Stomach (tissue), 9 donors: Measurements from ENCODE around the gene PET100. TPM values are rescaled to one million over a fixed set of nuclear protein-coding genes. Genes with fewer than 3 reads are reported as not detected.
A peak's percentile ranks its signal among the peaks of the same experiment; 100 is the strongest.

ENCODE experiments used
- DNase-seq, 2 donors: peaks; one replicate each; pipeline versions ENCODE4 v3.0.0 to v3.0.0-alpha.2; 2013 to 2019
- H3K27ac ChIP-seq, 5 donors: fragments of 200-600 bp in 4 of 5; sonication (generic) in 4 of 5; one replicate each; pipeline ENCODE4 v1.5.1; 2013 to 2019; ENCODE audit warnings: mild to moderate bottlenecking in 1 of 5, moderate library complexity in 1 of 5
- H3K27me3 ChIP-seq, 3 donors: fragments of 200-600 bp; sonication (generic); one replicate each; pipeline ENCODE4 v1.5.1; 2017 to 2019; ENCODE audit warnings: mixed run types in 1 of 3
- H3K36me3 ChIP-seq, 4 donors: fragments of 200-600 bp; sonication (generic); 1 replicate in 3 of 4; 2 replicates in 1 of 4; pipeline ENCODE4 v1.5.1; 2016 to 2019
- H3K4me1 ChIP-seq, 4 donors: fragments of 200-600 bp; sonication (generic); one replicate each; pipeline ENCODE4 v1.5.1; 2016 to 2019
- H3K4me3 ChIP-seq, 4 donors: fragments of 200-600 bp; sonication (generic) in 3 of 4; one replicate each; pipeline ENCODE4 v1.5.1; 2016 to 2019; ENCODE audit warnings: mild to moderate bottlenecking in 1 of 4
- H3K9me3 ChIP-seq, 4 donors: fragments of 200-600 bp; sonication (generic); one replicate each; pipeline ENCODE4 v1.5.1; 2016 to 2019
- EP300 ChIP-seq: sonication (generic); formaldehyde crosslinking; IDR thresholded peaks from one replicate; pipeline ENCODE4 v1.6.1; 2017; ENCODE audit warnings: antibody characterized with exemption
- POLR2A ChIP-seq, 4 donors: fragments of 450-650 bp; IDR thresholded peaks; one replicate each; pipeline ENCODE4 v1.6.1; 2016; ENCODE audit warnings: antibody characterized with exemption in 4 of 4, control low read depth in 2 of 4, mild to moderate bottlenecking in 1 of 4, moderate library complexity in 1 of 4
- POLR2AphosphoS5 ChIP-seq, 3 donors: sonication (generic); formaldehyde crosslinking; IDR thresholded peaks; one replicate each; pipeline ENCODE4 v1.6.1; 2016; ENCODE audit warnings: antibody characterized with exemption in 3 of 3
- WGBS, 5 donors: extraction: QIAGEN DNeasy Blood & Tissue Kit in 3 of 5; methylation state at CpG; one replicate each; pipeline versions ENCODE4 v1.1.5 to v1.1.7; 2013 to 2018; 5-methylcytosine and 5-hydroxymethylcytosine counted together
- intact Hi-C: fragments of 100-400 bp; cut with DNase I; formaldehyde crosslinking; loops from one replicate; pipeline ENCODE4 v1.15.1; 2023; ENCODE audit warnings: low total_unique reads
- polyA plus RNA-seq, 3 donors: library from polyadenylated mRNA; stranded (reverse); fragments of 200-250 nt; gene quantifications; one replicate each; pipeline ENCODE4 v1.2.3, GENCODE V29; 2013
- total RNA-seq, 5 donors: library from RNA; depleted of rRNA; stranded (reverse); fragments of >200 nt; gene quantifications; one replicate each; pipeline versions ENCODE4 v1.1.0 to v1.2.3, GENCODE V29; 2014 to 2016
- TF ChIP-seq, protein P1 (sequence below), 7 experiments: fragments of 450-650 bp in 4 of 7; fragments of 200-600 bp in 3 of 7; sonication (generic) in 3 of 7; IDR thresholded peaks; one replicate each; pipeline ENCODE4 v1.5.1; 2016 to 2019; ENCODE audit warnings: antibody characterized with exemption in 7 of 7, control low read depth in 2 of 7, mild to moderate bottlenecking in 1 of 7
- donor health status: healthy with polysubstance abuse.
- donor health status: Bipolar disorder and iron deficiency.
- donor health status: healthy.

PET100 gene
- total and polyA plus RNA-seq, 8 donors = 0.89 to 197 (median 28.1) TPM

- DNase-seq = no peak
- H3K4me1 ChIP-seq = peaks cover 0 to 24% (median 14%) of the 10 kb centered on the region in 4 donors
- no peak overlapping the region for H3K4me3 ChIP-seq
- H3K27ac ChIP-seq = peak overlapping the region in 2 of 5 donors; percentile 35 to 72
- WGBS, 5 donors = 60 to 82% (median 75%) methylated on average over 8 of the region's 8 CpGs
- peaks cover 0 to 23% (median 0%) of the 10 kb centered on the region in 3 donors for H3K27me3 ChIP-seq
- TF ChIP-seq POLR2AphosphoS5 (IDR thresholded peaks at IDR 0.05) (no peak), POLR2A (IDR thresholded peaks at IDR 0.05) (no peak), EP300 (no peak)
- TF ChIP-seq, protein P1, sequence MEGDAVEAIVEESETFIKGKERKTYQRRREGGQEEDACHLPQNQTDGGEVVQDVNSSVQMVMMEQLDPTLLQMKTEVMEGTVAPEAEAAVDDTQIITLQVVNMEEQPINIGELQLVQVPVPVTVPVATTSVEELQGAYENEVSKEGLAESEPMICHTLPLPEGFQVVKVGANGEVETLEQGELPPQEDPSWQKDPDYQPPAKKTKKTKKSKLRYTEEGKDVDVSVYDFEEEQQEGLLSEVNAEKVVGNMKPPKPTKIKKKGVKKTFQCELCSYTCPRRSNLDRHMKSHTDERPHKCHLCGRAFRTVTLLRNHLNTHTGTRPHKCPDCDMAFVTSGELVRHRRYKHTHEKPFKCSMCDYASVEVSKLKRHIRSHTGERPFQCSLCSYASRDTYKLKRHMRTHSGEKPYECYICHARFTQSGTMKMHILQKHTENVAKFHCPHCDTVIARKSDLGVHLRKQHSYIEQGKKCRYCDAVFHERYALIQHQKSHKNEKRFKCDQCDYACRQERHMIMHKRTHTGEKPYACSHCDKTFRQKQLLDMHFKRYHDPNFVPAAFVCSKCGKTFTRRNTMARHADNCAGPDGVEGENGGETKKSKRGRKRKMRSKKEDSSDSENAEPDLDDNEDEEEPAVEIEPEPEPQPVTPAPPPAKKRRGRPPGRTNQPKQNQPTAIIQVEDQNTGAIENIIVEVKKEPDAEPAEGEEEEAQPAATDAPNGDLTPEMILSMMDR (IDR thresholded peaks at IDR 0.05) = no peak
- no peaks in the 10 kb centered on the region for H3K36me3 ChIP-seq
- H3K9me3 ChIP-seq = no peaks in the 10 kb centered on the region
- intact Hi-C loops = no loop called here
Measured at GRCh38 chr19:7655581-7655980, 26.0 kb downstream of the PET100 start.

DNA sequence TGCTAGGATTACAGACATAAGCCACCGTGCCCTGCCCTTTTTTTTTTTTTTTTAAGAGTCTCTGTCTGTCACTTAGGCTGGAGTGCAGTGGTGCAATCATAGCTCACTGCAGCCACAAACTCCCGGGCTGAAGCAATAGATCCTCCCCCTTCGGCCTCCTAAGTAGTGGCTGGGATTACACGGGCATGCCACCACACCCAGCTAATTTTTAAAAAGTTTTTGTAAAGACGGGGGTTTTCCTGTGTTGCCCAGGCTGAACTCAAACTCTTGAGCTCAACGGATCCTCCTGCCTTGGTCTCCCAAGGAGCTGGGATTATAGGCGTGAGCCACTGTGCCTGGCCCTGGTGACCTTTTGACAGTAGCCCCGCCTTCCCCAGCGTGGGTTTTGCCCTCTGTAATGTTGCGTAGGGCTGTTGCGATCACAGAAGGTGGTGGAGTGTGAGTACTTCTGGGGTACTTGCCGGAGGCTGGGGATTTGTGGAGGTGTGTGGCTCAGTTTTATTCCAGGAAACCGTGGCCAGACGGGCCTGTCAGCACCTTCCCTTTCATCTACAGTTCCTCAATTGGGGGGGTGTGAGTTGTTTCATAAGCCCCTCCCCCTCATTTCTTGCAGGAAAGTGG is 27.6 kb downstream of the PET100 start:
- H3K4me1 ChIP-seq = peaks cover 0 to 15% (median 8%) of the 10 kb centered on the region in 4 donors
- 36 to 46% (median 46%) methylated on average over 14 of the region's 14 CpGs for WGBS, 5 donors
- H3K27ac ChIP-seq = peak overlapping the region in 2 of 5 donors; percentile 57 to 72
- H3K36me3 ChIP-seq = no peaks in the 10 kb centered on the region
- no peak overlapping the region for H3K4me3 ChIP-seq
- TF ChIP-seq EP300 = no peak
- TF ChIP-seq, protein P1 (IDR thresholded peaks at IDR 0.05) = no peak
- TF ChIP-seq POLR2A (IDR thresholded peaks at IDR 0.05) = no peak
- TF ChIP-seq POLR2AphosphoS5 (IDR thresholded peaks at IDR 0.05) = no peak
- peaks cover 0 to 18% (median 0%) of the 10 kb centered on the region in 3 donors for H3K27me3 ChIP-seq
- no peaks in the 10 kb centered on the region for H3K9me3 ChIP-seq
- intact Hi-C loops = no loop called here
- no peak for DNase-seq

DNA sequence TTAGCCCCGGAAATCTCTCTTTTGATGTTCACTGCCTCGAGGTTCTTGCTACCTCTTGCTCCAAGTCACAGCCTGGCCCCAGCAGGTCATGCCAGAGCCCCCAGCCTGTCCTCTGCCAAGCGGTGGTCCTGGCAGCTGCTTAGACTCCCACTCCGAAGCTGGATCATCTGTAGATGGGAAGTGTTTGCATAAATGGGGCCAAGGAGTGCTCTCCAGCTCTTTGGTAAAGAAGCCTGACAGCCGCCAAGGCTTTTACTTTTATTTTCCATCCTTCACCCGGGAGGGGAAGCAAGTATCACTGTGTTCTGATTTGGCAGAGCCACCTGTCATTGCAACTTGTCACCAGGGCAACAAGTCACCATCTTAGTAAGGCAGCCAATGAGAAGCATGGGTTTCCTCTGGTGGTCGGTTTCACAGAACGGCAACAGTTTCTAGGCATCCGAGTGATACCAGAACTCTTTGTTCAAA is 28.7 kb downstream of the PET100 start:
- no peak for TF ChIP-seq POLR2A (IDR thresholded peaks at IDR 0.05)
- TF ChIP-seq, protein P1 (IDR thresholded peaks at IDR 0.05) = no peak
- no peak for TF ChIP-seq POLR2AphosphoS5 (IDR thresholded peaks at IDR 0.05)
- no peak for TF ChIP-seq EP300
- peak overlapping the region in 2 of 5 donors; percentile 57 to 72 for H3K27ac ChIP-seq
- peaks cover 0 to 7% (median 0%) of the 10 kb centered on the region in 4 donors for H3K4me1 ChIP-seq
- no peaks in the 10 kb centered on the region for H3K9me3 ChIP-seq
- 29 to 33% (median 31%) methylated on average over 9 of the region's 9 CpGs for WGBS, 5 donors
- peak in 1 of 2 donors; percentile 60 for DNase-seq
- intact Hi-C loops = no loop called here
- peaks cover 0 to 29% (median 0%) of the 10 kb centered on the region in 3 donors for H3K27me3 ChIP-seq
- H3K4me3 ChIP-seq = no peak overlapping the region
- no peaks in the 10 kb centered on the region for H3K36me3 ChIP-seq

GRCh38 chr19:7661744-7662538 is 32.3 kb downstream of the PET100 start:
- H3K36me3 ChIP-seq = no peaks in the 10 kb centered on the region
- H3K9me3 ChIP-seq = no peaks in the 10 kb centered on the region
- H3K4me1 ChIP-seq = peaks cover 0 to 7% (median 0%) of the 10 kb centered on the region in 4 donors
- 72 to 82% (median 75%) methylated on average over 8 of the region's 8 CpGs for WGBS, 5 donors
- H3K27ac ChIP-seq = no peak overlapping the region
- DNase-seq = no peak
- no peak for TF ChIP-seq POLR2AphosphoS5 (IDR thresholded peaks at IDR 0.05)
- TF ChIP-seq, protein P1 (IDR thresholded peaks at IDR 0.05) = no peak
- no peak for TF ChIP-seq EP300
- no peak for TF ChIP-seq POLR2A (IDR thresholded peaks at IDR 0.05)
- intact Hi-C loops = no loop called here
- no peak overlapping the region for H3K4me3 ChIP-seq
- H3K27me3 ChIP-seq = peaks cover 0 to 45% (median 0%) of the 10 kb centered on the region in 3 donors
